ENCODE results near the gene RPL18A.

The RPL18A gene

GRCh38 chr19:17834350-17835181 is 25.1 kb upstream of the RPL18A start:
- no peak overlapping the region for H3K9ac ChIP-seq
- H3K27ac ChIP-seq: no peak overlapping the region
- H3K36me3 ChIP-seq (ENCODE audit: insufficient read depth): no peaks in the 10 kb centered on the region
- H2AFZ ChIP-seq (ENCODE audit: low read depth): no peak overlapping the region
- H3K4me3 ChIP-seq (IDR thresholded peaks at IDR 0.05; ENCODE audit: insufficient read depth, low read depth, low read length): no peak overlapping the region
- no peak overlapping the region for H3K4me2 ChIP-seq
- H3K27me3 ChIP-seq (ENCODE audit: insufficient read depth, low read depth): no peaks in the 10 kb centered on the region
- no peak for TF ChIP-seq CTCF (conservative IDR thresholded peaks at IDR 0.05; ENCODE audit: low read depth, low read length)
- H3K79me2 ChIP-seq (ENCODE audit: insufficient read depth, low read depth): no peaks in the 10 kb centered on the region
- no peaks in the 10 kb centered on the region for H4K20me1 ChIP-seq (ENCODE audit: insufficient read depth)
- no peaks in the 10 kb centered on the region for H3K4me1 ChIP-seq (ENCODE audit: low read depth, poor library complexity, severe bottlenecking)

DNA sequence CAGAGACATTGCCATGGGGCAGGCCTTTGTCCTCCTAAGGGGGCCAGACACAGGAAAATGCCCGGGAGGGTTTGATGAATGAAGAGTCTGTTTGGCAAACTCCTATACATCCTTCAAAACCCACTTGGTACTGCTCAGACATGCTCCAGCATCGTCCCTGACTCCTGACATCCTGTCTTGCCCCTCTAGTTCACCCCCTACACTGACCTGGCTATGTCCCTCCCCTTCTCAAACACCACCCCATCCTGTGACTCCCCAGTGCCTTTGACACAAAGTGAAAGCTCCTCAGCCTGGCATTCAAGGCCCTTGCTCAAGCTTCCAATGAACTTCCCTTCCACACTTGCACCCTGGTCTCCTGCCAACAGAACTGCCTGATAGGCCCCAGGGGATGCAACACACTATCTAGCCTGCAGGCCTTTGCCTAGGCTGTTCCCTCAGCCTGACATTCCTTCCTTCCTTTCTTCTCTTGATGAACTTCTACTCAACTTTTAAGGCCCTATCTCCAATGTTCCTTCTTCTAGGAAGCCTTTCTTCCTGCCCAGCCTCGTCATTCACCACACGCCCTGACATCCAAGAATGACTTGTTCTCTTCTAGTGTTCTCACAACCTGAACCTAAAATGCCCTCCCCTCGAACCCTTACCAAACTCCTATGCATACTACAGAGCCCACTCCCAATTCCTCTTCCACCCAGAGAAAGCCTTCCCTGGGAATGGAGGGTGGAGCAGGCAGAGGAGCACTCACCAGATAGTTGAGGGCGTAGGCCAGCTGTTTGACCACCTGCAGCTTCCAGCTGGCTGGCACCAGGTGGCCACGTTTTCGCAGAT is 24.3 kb upstream of the RPL18A start:
- Histone ChIP-seq H3K4me1 (ENCODE audit: low read depth, poor library complexity, severe bottlenecking) (no peaks in the 10 kb centered on the region), H2AFZ (ENCODE audit: low read depth) (no peak overlapping the region), H3K4me3 (IDR thresholded peaks at IDR 0.05; ENCODE audit: insufficient read depth, low read depth, low read length) (no peak overlapping the region), H4K20me1 (ENCODE audit: insufficient read depth) (no peaks in the 10 kb centered on the region), H3K36me3 (ENCODE audit: insufficient read depth) (no peaks in the 10 kb centered on the region), H3K4me2 (no peak overlapping the region), H3K79me2 (ENCODE audit: insufficient read depth, low read depth) (no peaks in the 10 kb centered on the region), H3K27me3 (ENCODE audit: insufficient read depth, low read depth) (no peaks in the 10 kb centered on the region), H3K27ac (no peak overlapping the region), H3K9ac (no peak overlapping the region)
- no peak for TF ChIP-seq CTCF (conservative IDR thresholded peaks at IDR 0.05; ENCODE audit: low read depth, low read length)

DNA sequence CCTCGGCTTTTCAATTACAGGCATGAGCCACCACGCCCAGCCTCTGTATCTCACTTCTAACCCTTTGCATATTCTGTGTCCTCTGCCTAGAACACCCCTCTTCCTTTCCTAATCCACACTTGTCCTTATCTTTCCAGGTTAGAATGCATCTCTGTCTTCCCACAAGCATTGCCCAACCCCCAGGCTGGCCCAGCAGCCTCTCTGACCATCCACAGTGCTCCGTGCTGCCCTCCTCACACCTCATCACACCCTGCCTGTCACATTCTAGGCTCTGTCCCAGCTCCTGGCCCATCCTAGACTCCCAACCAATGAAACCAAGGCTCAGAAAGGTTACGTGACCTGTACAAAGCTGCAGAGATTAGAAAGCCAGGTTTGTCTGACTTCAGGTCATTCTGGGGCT is 23.2 kb upstream of the RPL18A start:
- no peak overlapping the region for H3K4me3 ChIP-seq (IDR thresholded peaks at IDR 0.05; ENCODE audit: insufficient read depth, low read depth, low read length)
- no peak overlapping the region for H3K9ac ChIP-seq
- H3K27me3 ChIP-seq (ENCODE audit: insufficient read depth, low read depth): no peaks in the 10 kb centered on the region
- no peaks in the 10 kb centered on the region for H4K20me1 ChIP-seq (ENCODE audit: insufficient read depth)
- H3K36me3 ChIP-seq (ENCODE audit: insufficient read depth): no peaks in the 10 kb centered on the region
- H3K27ac ChIP-seq: no peak overlapping the region
- no peak overlapping the region for H2AFZ ChIP-seq (ENCODE audit: low read depth)
- no peak overlapping the region for H3K4me2 ChIP-seq
- no peak for TF ChIP-seq CTCF (conservative IDR thresholded peaks at IDR 0.05; ENCODE audit: low read depth, low read length)
- H3K79me2 ChIP-seq (ENCODE audit: insufficient read depth, low read depth): no peaks in the 10 kb centered on the region
- H3K4me1 ChIP-seq (ENCODE audit: low read depth, poor library complexity, severe bottlenecking): no peaks in the 10 kb centered on the region

- H3K27me3 ChIP-seq (ENCODE audit: insufficient read depth, low read depth): no peaks in the 10 kb centered on the region
- H3K36me3 ChIP-seq (ENCODE audit: insufficient read depth): no peaks in the 10 kb centered on the region
- H3K9ac ChIP-seq: no peak overlapping the region
- H3K27ac ChIP-seq: no peak overlapping the region
- H4K20me1 ChIP-seq (ENCODE audit: insufficient read depth): no peaks in the 10 kb centered on the region
- no peak for TF ChIP-seq CTCF (conservative IDR thresholded peaks at IDR 0.05; ENCODE audit: low read depth, low read length)
- H3K4me2 ChIP-seq: no peak overlapping the region
- no peak overlapping the region for H3K4me3 ChIP-seq (IDR thresholded peaks at IDR 0.05; ENCODE audit: insufficient read depth, low read depth, low read length)
- no peaks in the 10 kb centered on the region for H3K79me2 ChIP-seq (ENCODE audit: insufficient read depth, low read depth)
- no peak overlapping the region for H2AFZ ChIP-seq (ENCODE audit: low read depth)
- no peaks in the 10 kb centered on the region for H3K4me1 ChIP-seq (ENCODE audit: low read depth, poor library complexity, severe bottlenecking)
These were observed 21.7 kb upstream of the RPL18A start for GRCh38 chr19:17837972-17838371.
